Measurements from ENCODE around the gene CNTN1. TPM values are rescaled to one million over a fixed set of nuclear protein-coding genes. Genes with fewer than 3 reads are reported as not detected.

CNTN1 gene
- total RNA-seq, 6 donors from 2014 or later = 1.0 to 9.8 (median 5.6) TPM

GRCh38 chr12:40645361-40645760 lies 46.9 kb upstream of the CNTN1 start:
- no peak for ATAC-seq (ENCODE audit: low FRiP score in 2 of 2)
- Histone ChIP-seq H3K4me3 (no peak overlapping the region), H3K27me3 (no peaks in the 10 kb centered on the region), H3K9me3 (peaks cover 0 to 6% (median 1%) of the 10 kb centered on the region in 4 donors), H3K4me1 (no peaks in the 10 kb centered on the region), H3K27ac (no peak overlapping the region), H3K36me3 (no peaks in the 10 kb centered on the region)
- DNase-seq = no peak
- TF ChIP-seq POLR2A (IDR thresholded peaks at IDR 0.05) = no peak
- no peak for TF ChIP-seq CTCF (IDR thresholded peaks at IDR 0.05)
- no peak for TF ChIP-seq POLR2AphosphoS5 (IDR thresholded peaks at IDR 0.05)
- TF ChIP-seq EP300 (IDR thresholded peaks at IDR 0.05) = no peak
- 80 to 83% methylated on average over 3 of the region's 3 CpGs for WGBS, 2 donors

- 47 to 61% methylated on average over 1 of the region's 1 CpG for WGBS, 2 donors
- H3K4me3 ChIP-seq = no peak overlapping the region
Observed at GRCh38 chr12:40646456-40646855, 45.8 kb upstream of the CNTN1 start.

GRCh38 chr12:40646911-40647310 lies 45.3 kb upstream of the CNTN1 start:
- no peak for DNase-seq
- Histone ChIP-seq H3K27ac (no peak overlapping the region), H3K4me3 (no peak overlapping the region), H3K4me1 (no peaks in the 10 kb centered on the region), H3K9me3 (peaks cover 0 to 6% (median 1%) of the 10 kb centered on the region in 4 donors), H3K27me3 (no peaks in the 10 kb centered on the region), H3K36me3 (no peaks in the 10 kb centered on the region)
- no peak for ATAC-seq (ENCODE audit: low FRiP score in 2 of 2)
- TF ChIP-seq CTCF (IDR thresholded peaks at IDR 0.05) = no peak
- no peak for TF ChIP-seq POLR2A (IDR thresholded peaks at IDR 0.05)
- no peak for TF ChIP-seq EP300 (IDR thresholded peaks at IDR 0.05)
- no peak for TF ChIP-seq POLR2AphosphoS5 (IDR thresholded peaks at IDR 0.05)

More at GRCh38 chr12:40646456-40646855, 45.8 kb upstream of the CNTN1 start:
- no peaks in the 10 kb centered on the region for H3K36me3 ChIP-seq
- no peak for DNase-seq
- peaks cover 0 to 6% (median 1%) of the 10 kb centered on the region in 4 donors for H3K9me3 ChIP-seq
- no peaks in the 10 kb centered on the region for H3K27me3 ChIP-seq
- no peaks in the 10 kb centered on the region for H3K4me1 ChIP-seq
- no peak overlapping the region for H3K27ac ChIP-seq
- TF ChIP-seq POLR2A (IDR thresholded peaks at IDR 0.05) (no peak), CTCF (IDR thresholded peaks at IDR 0.05) (no peak), EP300 (IDR thresholded peaks at IDR 0.05) (no peak), POLR2AphosphoS5 (IDR thresholded peaks at IDR 0.05) (no peak)
- ATAC-seq (ENCODE audit: low FRiP score in 2 of 2) = no peak

GRCh38 chr12:40647651-40648050 lies 44.6 kb upstream of the CNTN1 start:
- peaks cover 0 to under 1% (median under 1%) of the 10 kb centered on the region in 4 donors for H3K9me3 ChIP-seq
- WGBS, 2 donors = 57 to 76% methylated on average over 2 of the region's 2 CpGs
- H3K4me1 ChIP-seq = no peaks in the 10 kb centered on the region
- H3K27me3 ChIP-seq = no peaks in the 10 kb centered on the region
- ATAC-seq (ENCODE audit: low FRiP score in 2 of 2) = no peak
- TF ChIP-seq EP300 (IDR thresholded peaks at IDR 0.05) (no peak), CTCF (IDR thresholded peaks at IDR 0.05) (no peak), POLR2AphosphoS5 (IDR thresholded peaks at IDR 0.05) (no peak), POLR2A (IDR thresholded peaks at IDR 0.05) (no peak)
- DNase-seq = no peak
- no peaks in the 10 kb centered on the region for H3K36me3 ChIP-seq
- H3K27ac ChIP-seq = no peak overlapping the region
- H3K4me3 ChIP-seq = no peak overlapping the region

- ATAC-seq (ENCODE audit: low FRiP score in 2 of 2) = no peak
- TF ChIP-seq POLR2AphosphoS5 (IDR thresholded peaks at IDR 0.05) (no peak), POLR2A (IDR thresholded peaks at IDR 0.05) (no peak), CTCF (IDR thresholded peaks at IDR 0.05) (no peak), EP300 (IDR thresholded peaks at IDR 0.05) (no peak)
- WGBS, 2 donors = 62 to 68% methylated on average over 1 of the region's 1 CpG
Observed at GRCh38 chr12:40648519-40648918, 43.7 kb upstream of the CNTN1 start.

More at GRCh38 chr12:40648519-40648918, 43.7 kb upstream of the CNTN1 start:
- Histone ChIP-seq H3K9me3 (no peaks in the 10 kb centered on the region), H3K4me3 (no peak overlapping the region), H3K36me3 (no peaks in the 10 kb centered on the region), H3K27ac (no peak overlapping the region), H3K27me3 (no peaks in the 10 kb centered on the region), H3K4me1 (no peaks in the 10 kb centered on the region)
- no peak for DNase-seq
